H1 (cell line): ENCODE measurements around the gene RYK.

ENCODE experiments used
- ASH2L ChIP-seq: fragments of 200-600, 300-600 bp; sonication (generic); IDR thresholded peaks from one replicate; pipeline ENCODE4 v1.7.1; 2017; ENCODE audit warnings: low read length
- CEBPB ChIP-seq: IDR thresholded peaks from 2 replicates; pipeline ENCODE4 v1.6.1; 2012; ENCODE audit warnings: low read depth, low read length
- CTCF ChIP-seq, 3 experiments: IDR thresholded peaks; 1 replicate in 2 of 3; 2 replicates in 1 of 3; pipeline versions ENCODE4 v1.5.1 to v1.6.1; 2011; ENCODE audit warnings: low read length in 3 of 3, mild to moderate bottlenecking in 3 of 3, inconsistent platforms in 2 of 3, low read depth in 1 of 3, moderate library complexity in 1 of 3; ENCODE audit not compliant: insufficient read depth in 1 of 3; ENCODE audit errors: control extremely low read depth in 1 of 3
- EGR1 ChIP-seq: IDR thresholded peaks from 2 replicates; pipeline ENCODE4 v1.6.1; 2011; ENCODE audit warnings: low read depth, low read length, borderline replicate concordance
- EP300 ChIP-seq, 2 experiments: IDR thresholded peaks; 1 replicate in 1 of 2; 2 replicates in 1 of 2; pipeline ENCODE4 v1.6.1; 2011 to 2012; ENCODE audit warnings: low read depth in 2 of 2, low read length in 2 of 2, mild to moderate bottlenecking in 2 of 2, borderline replicate concordance in 1 of 2, inconsistent platforms in 1 of 2, moderate library complexity in 1 of 2
- GTF2F1 ChIP-seq: IDR thresholded peaks from 2 replicates; pipeline ENCODE4 v1.6.1; 2012; ENCODE audit warnings: low read depth, low read length, improper control_type of control experiment, borderline replicate concordance
- JUN ChIP-seq: IDR thresholded peaks from 2 replicates; pipeline ENCODE4 v1.6.1; 2011; ENCODE audit warnings: low read depth, mild to moderate bottlenecking, improper control_type of control experiment, low read length
- NRF1 ChIP-seq: IDR thresholded peaks from 2 replicates; pipeline ENCODE4 v1.6.1; 2011; ENCODE audit warnings: mild to moderate bottlenecking, low read depth, low read length, improper control_type of control experiment
- POLR2A ChIP-seq, 2 experiments: IDR thresholded peaks; 1 replicate in 1 of 2; 2 replicates in 1 of 2; pipeline ENCODE4 v1.6.1; 2011; ENCODE audit warnings: low read depth in 2 of 2, low read length in 2 of 2, mild to moderate bottlenecking in 2 of 2; ENCODE audit errors: control extremely low read depth in 1 of 2
- POLR2AphosphoS5 ChIP-seq: IDR thresholded peaks from 2 replicates; pipeline ENCODE4 v1.6.1; 2011; ENCODE audit warnings: low read depth, low read length
- POU5F1 ChIP-seq: IDR thresholded peaks from 2 replicates; pipeline ENCODE4 v1.6.1; 2011; ENCODE audit warnings: low read depth, mild to moderate bottlenecking, low read length, moderate library complexity
- SIN3A ChIP-seq, 2 experiments: IDR thresholded peaks in 1 of 2; conservative IDR thresholded peaks in 1 of 2; 2 replicates each; pipeline ENCODE4 v1.6.1; 2011 to 2012; ENCODE audit warnings: low read length in 2 of 2, improper control_type of control experiment in 1 of 2, low read depth in 1 of 2, mild to moderate bottlenecking in 1 of 2

GRCh38 chr3:134235577-134236076 is 15.0 kb downstream of the RYK start:
- TF ChIP-seq EP300 (IDR thresholded peaks at IDR 0.05; ENCODE audit: borderline replicate concordance in 1 of 2, low read depth in 2 of 2, low read length in 2 of 2) (no peak), CTCF (IDR thresholded peaks at IDR 0.05; ENCODE audit: control extremely low read depth in 1 of 3, insufficient read depth in 1 of 3, low read depth in 1 of 3, low read length in 3 of 3) (no peak), NRF1 (no peak), SIN3A (conservative IDR thresholded peaks at IDR 0.05 in 1 of 2, IDR thresholded peaks at IDR 0.05 in 1 of 2; ENCODE audit: low read depth in 1 of 2, low read length in 2 of 2) (no peak), POLR2A (IDR thresholded peaks at IDR 0.05; ENCODE audit: control extremely low read depth in 1 of 2, low read depth in 2 of 2, low read length in 2 of 2) (no peak), JUN (no peak), ASH2L (no peak), POLR2AphosphoS5 (no peak), POU5F1 (no peak), GTF2F1 (no peak), CEBPB (no peak), EGR1 (no peak)
